GM21447 (cell line): Measurements from ENCODE around the gene WDFY4.

ENCODE experiments used
- ATAC-seq: cut with Tn5 transposase; IDR thresholded peaks from one replicate; pipeline ENCODE4 v1.9.1; 2021; ENCODE audit not compliant: unreplicated experiment

WDFY4 gene

DNA sequence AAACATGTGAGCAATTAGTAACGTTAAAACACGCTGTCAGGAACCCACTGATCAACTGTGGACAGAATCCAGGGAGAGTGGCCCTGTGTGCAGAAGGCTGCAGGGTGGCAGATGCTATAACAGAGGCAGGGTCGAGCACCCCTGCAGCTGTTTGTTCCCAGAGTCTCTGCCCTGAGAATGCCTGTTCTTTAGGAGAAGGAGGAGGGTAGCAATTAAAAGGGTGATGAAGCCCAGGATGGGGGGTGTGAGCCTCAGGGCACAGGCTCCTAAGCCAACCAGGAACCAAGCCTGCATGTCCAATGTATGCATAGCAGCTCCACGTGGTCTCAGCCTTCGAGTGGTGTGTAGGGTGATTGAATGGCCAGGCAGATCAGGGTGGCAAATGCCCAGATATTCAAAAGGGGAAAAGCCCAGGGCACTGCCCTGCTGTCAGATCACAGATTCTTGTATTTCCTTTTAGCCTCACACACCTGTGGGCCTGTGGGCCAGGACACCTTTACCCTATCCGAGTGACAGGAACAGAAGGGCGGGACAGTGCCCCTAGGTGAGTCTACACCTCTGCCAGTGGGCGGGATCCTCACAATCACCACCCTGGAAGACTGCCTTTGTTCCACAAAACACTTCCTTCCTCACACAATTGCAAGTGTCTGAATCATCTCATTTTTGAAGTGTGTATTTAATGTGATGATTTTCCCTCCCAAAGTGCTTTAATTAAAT, 7.3 kb downstream of the WDFY4 start:
- ATAC-seq = no peak

DNA sequence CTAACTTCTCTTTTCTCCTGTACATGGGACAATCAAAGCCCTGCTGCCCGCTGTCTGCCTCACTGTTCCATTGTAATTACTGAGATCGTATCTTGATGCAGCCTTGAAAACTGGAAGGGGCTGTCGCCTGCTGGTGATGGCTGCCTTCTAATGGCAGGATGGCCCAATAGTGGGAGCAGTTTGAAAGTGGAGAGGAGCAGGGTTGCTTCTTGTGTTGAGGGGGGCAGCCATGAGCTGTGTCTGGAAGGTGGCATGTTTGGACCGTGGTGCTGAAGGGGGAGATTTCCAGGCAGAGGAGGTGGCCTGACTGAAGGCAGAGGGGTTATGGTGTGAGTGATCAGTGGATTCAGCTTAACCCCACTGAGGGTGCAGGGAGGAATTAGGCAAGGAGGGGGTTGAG, 8.1 kb downstream of the WDFY4 start:
- ATAC-seq = no peak

DNA sequence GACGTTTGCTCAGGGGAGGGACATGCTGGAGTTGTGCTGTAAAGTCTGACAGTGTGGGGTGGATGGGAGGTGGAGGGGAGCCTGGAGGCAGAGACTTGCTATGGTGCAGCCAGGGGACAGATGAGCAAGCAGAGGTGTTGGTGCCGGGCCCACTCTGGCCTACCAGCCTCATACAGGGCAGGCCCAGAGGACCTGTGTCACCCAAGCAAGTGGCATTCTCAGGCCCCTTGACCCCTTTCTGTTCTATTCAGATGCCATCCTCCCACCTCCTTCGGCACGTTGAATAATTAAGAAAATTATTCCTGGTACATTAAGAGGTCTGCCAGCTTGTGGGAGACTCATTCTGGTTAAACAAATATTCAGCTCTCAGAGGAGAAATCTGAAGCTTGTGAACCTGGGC, 8.5 kb downstream of the WDFY4 start:
- ATAC-seq = no peak

- no peak for ATAC-seq
Observed at GRCh38 chr10:48694371-48695030, 9.8 kb downstream of the WDFY4 start.

DNA sequence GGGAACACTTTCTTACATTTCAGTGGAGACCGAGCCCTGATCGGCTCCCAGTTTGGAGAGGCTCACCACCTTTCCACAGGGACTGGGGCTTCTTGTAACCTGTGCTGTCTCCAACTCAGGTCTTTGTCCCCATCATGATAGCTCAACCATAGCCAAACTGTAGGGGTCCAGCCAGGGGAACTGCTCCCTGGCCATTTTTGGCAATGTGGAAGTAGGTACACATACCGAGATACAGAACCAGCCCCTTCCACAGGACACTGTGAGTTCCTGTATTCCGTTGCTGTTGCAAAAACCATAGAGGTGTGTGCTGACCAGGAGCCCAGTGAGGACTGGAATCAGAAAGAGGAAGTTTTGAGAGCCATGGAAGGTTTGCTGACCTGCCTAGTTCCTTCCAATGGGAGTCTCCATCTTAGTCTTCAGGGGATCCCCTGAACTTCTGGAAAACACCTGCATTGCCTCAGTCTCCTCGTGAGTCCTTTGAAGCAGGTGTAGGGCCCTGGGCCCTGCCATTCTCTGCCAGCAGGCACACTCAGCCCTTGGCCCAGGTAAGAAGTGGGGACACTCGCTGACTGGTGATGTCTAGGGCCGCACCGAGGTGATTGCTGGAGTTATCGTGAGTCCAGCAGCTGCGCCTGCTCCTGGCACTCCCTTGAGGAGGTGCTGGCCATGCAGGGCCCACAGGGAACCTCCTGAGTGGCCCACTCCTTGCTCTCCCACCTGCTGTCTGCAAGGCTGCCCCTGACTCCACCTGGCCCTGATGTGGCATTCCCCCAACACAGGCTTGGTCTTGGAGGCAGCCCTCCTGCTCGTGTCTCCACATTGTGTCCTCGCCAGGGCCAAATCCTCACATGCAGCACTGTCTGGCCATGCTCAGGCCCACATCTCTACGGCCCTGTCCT, 11.2 kb downstream of the WDFY4 start:
- ATAC-seq = no peak

DNA sequence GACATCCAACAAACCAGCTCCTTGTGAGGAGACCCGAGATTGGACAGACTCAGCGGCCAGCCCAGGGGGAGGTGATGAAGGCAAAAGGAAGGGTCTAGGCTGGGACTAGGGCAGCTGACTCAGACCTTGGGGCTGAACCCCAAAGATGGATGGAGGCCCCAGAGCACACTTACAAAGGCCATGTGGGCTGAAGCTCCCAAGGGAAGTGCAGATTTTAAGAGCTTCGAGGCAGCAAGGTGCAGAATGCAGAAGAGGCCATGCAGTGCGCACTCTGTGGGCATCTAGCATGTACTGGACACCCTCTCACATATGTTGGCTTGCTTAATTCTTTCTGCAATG, 11.8 kb downstream of the WDFY4 start:
- no peak for ATAC-seq

DNA sequence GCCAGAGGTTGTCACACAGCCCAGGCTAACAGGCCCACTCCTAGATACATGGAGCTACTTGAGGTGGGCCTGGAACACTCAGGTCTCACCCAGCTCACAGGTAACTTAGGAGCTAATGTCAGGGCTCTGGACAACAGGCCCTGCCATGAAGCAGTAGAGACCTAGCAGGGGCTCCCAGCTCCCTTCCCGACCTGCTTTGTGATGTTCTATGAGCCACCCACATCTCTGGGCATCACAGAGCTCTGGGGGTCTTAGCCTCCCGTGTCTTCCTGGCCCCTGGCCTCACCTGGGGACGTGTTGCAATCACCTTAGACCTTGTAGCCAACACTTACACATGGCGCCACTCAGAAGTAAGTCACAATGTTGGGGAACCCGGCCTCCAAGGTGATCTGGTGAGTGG, 12.4 kb downstream of the WDFY4 start:
- ATAC-seq = no peak

GRCh38 chr10:48697821-48698764, 13.4 kb downstream of the WDFY4 start:
- no peak for ATAC-seq

DNA sequence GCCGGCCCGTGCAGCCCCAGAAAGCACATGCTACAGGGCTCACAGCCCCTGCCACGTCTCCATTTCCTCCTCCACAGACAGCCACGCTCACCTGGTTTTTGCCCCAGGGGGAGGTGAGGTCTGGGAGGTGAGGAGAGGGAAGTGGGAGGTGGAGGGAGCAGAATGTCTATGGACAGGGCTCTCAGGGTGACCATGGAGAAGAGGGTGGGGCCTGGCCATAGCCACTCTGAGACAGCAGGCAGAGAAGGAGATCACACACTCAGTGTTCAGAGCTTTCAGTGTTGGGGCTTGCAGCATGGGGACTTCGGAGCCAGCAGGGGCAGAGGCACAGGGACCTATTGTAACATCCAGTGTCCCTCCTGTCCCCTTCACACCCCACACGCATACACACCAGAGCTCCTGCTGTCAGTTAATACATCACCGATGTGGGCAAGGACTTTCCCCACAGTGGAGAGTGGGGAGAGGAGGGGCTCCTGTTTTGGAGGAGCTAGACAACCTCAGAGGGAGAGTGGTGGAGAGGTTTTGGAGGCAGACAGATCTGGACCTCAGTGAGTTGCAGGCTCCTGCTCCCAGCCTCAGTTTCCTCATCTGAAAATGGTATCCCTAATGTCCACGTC, 14.4 kb downstream of the WDFY4 start:
- no peak for ATAC-seq

- ATAC-seq = no peak
Observed at GRCh38 chr10:48700071-48700470, 15.4 kb downstream of the WDFY4 start.

DNA sequence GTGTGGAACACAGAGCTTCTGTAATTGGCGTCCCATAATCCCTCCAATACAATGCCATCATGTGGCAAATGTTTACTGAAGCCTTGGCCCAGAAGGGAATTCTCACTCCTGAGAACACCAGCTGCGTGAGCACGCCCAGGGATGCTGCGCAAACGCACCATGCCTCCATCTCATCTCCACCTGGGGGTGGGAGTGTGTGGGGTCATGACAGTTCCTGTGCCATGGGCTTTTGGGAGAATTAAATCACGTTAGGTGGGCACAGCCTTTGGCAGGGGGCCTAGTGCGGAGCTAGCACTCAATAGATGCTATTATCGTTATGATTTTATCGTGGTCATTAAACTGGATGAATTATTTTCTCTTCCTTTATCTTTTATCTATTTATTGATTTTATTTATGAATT, 15.8 kb downstream of the WDFY4 start:
- no peak for ATAC-seq

DNA sequence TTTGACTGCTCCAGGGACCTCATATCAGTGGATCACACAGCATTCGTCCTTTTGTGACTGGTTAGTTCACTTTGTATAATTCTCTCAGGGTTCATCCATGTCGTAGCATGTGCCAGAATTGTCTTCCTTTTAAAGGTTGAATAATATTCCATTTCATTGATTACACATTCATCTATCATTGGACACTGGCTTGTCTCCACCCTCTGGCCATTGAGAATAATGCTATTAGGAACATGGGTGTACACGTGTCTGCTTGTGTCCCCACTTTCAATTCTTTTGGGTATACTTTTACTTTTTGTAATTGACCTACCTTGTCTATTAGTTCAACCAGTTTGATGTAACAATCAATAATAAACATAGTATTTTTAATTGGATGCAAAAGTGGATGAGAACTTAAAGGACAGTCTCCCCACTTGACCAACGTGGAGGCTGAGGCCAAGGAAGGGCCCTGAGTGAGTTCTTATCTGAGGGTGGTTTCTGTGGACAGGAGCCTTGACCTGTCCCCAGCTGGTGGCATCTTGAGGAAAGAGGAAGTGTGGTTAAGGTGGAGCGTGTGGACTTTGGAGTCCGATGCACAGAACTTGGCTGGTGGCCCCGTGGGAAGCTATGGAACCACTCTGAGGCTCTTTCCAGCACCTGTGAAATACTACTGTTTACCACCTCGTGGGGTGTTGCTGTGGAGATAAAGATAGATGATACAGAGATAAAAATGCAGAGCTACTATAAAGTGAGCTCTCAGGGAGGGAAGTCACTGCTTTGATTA, 16.6 kb downstream of the WDFY4 start:
- no peak for ATAC-seq

DNA sequence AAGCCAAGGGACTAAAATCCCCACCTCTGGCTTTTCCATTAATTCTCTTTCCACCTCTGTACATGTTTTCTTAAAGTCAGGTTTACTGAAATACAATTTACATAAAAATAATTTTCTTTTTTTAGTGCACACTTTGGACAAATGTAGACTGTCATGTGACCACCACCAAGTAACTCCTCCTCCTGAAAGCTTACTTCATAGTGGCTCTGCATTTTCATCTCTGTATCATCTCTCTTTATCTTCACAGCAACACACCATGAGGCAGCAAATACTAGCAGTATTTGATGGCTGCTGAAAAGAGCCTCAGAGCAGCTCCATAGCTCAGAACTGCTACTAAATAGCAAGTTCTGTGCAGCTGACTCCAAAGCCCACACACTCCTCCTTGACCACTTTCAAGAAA, 17.3 kb downstream of the WDFY4 start:
- ATAC-seq = no peak

DNA sequence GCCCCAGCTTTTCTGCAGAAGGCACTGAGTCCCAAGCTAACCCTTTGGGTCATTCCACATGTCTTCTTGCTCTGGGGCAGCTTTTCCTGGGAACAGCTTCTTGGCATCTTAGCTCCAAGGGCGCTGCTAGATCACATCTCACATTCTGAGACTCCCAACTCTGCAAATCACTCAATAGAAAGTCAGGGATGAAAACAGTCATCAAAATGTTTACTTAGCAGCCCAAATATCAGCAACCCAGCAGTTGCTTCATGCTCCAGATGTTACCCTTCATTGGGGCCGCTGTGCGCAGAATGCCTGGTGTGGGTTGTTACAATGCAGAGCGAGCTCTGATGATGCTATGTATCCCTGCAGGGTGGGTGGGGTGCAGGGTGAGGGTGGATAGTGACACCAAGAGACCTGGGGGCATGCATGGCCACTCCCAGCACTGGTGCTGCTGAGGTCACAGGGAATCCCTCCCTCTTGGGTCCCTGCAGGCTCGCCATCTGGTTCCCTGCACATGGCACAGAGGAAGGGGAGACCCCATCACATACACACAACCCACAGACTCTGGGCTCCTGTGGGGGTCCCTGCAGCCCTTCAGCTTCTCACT, 19.0 kb downstream of the WDFY4 start:
- no peak for ATAC-seq

DNA sequence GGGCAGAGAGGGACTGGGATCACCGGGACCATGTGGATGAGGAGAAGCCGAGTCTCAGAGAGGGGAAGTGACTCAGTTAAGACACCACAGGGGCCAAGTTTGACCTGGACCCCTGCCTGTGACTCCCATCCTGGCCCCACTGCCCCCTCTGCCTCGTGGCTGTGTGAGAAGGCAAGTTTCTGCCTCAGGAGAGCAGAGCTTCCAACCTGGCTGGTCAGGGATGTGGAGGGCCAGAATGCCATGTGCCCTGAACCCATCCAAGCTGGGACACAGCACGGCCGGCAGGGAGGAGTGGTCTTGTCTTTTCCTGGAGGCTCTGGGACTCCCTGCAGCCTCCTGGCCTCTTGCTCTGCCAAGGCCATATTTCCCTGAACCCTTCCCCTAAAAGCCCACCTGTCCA, 19.5 kb downstream of the WDFY4 start:
- ATAC-seq = no peak

DNA sequence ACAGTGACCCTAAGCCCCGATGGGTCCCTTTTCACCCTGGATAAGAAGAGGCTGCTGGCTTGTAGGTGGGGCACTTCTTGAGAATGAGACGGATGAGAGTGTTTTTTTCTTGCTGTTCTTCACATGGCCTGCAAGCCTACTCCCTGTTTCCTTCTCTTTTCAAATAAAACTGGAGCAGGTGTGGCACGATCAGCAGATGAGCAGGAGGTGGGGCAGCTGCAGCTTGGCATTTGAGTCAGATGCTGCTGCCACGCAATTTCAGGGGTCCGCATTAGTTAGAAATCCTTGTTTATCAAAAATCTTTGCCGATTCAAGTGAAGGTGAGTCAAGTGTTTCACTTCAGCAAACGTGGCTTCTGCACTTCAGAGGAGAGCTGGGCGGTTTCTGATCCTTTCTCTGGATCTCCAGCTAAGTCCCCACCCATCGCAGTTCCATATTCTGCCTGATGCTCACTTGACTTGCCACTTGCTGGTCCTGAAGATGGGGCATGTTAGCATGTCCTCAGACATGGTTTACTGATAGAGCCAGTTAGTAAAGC, 20.8 kb downstream of the WDFY4 start:
- ATAC-seq = no peak

DNA sequence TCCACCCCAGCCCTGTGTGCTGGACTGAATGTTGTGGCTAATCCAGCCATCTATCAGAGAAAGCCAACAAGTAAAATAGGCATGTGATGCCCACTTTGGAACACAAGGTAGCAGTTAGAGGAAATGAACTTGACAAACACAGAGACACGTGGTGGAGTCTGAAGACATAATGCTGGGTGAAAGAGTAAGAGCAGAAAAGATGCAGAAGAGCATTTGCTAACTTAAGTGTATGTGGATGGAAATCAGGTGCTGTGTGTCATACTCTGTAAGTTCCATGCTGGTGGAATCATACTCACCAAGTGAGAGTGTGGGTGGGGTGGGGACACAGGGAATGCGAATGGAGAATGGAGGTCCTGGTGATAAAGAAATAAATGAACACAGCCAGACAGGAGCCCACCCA, 22.8 kb downstream of the WDFY4 start:
- no peak for ATAC-seq

- ATAC-seq = no peak
Observed at GRCh38 chr10:48708144-48708543, 23.5 kb downstream of the WDFY4 start.

DNA sequence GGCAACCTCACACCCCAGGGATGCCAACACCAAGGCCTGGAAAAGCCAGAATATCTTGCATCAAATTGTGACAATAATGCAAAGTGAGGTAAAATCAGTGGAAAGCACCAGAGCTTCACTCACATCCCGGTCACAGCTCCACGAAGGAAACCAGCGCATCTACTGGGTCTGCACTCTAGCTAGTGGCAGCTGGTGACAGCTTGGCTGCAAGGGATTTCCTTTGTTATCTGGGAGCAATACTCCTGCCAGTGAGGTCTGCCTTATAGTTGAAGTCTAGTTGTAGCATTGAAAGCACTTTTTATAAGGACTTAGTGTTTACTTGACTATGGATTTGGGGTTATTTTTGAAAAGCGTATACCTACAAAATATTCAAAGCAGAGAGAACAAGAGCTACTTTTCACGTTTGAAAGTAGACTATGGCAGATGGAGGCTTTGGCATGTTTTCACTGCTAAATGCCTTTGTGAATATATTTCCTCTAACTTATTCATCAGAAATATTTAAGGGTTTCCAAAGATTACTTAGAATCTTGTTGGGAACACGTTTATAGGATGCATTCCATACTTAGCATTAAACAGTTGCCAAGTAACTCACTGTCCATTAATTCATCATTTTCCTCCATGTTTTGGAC, 26.1 kb downstream of the WDFY4 start:
- ATAC-seq = no peak
